Type B pancreatic cell (in vitro differentiated cells): ENCODE results near the gene ZNHIT1. TPM values are rescaled to one million over a fixed set of nuclear protein-coding genes. Genes with fewer than 3 reads are reported as not detected.

Experiments used
- DNase-seq: peaks from one replicate; pipeline ENCODE4 v3.0.0; 2021; ENCODE audit warnings: mixed read lengths; ENCODE audit not compliant: unreplicated experiment; ENCODE audit errors: extremely low spot score
- H3K27ac Mint-ChIP-seq: 2 replicates; pipeline ENCODE4 v1.8.0; 2021; ENCODE audit warnings: mild to moderate bottlenecking, mixed read lengths
- H3K27me3 Mint-ChIP-seq: 2 replicates; pipeline ENCODE4 v1.8.0; 2021; ENCODE audit warnings: mixed read lengths
- H3K36me3 Mint-ChIP-seq: 2 replicates; pipeline ENCODE4 v1.8.0; 2021; ENCODE audit warnings: mixed read lengths
- H3K4me1 Mint-ChIP-seq: one replicate; pipeline ENCODE4 v1.8.0; 2021; ENCODE audit warnings: mixed read lengths; ENCODE audit not compliant: unreplicated experiment
- H3K4me3 Mint-ChIP-seq: 2 replicates; pipeline ENCODE4 v1.8.0; 2021; ENCODE audit warnings: mild to moderate bottlenecking, mixed read lengths
- H3K9me3 Mint-ChIP-seq: 2 replicates; pipeline ENCODE4 v1.8.0; 2021; ENCODE audit warnings: mixed read lengths
- CTCF ChIP-seq: fragments of 200-600 bp; sonication (generic); conservative IDR thresholded peaks from 2 replicates; pipeline ENCODE4 v1.5.0; 2021; ENCODE audit warnings: antibody characterized with exemption, mild to moderate bottlenecking
- long read RNA-seq: library from polyadenylated mRNA; unstranded; transcript quantifications from one replicate; pipeline ENCODE4 v2.0.0, GENCODE V29; 2020
- total RNA-seq: library from RNA; stranded (reverse); gene quantifications from 2 replicates; pipeline ENCODE4 v1.2.1, GENCODE V29; 2021; ENCODE audit warnings: low replicate concordance

The ZNHIT1 gene
- 61.1 and 68.7 TPM in 2 replicates for total RNA-seq
- long read RNA-seq, transcript ZNHIT1-201 (5 exons, 1,225 nt) = major isoform, 45 of 48 reads
- long read RNA-seq, partial matches to known transcripts = 1 of 48 reads
- long read RNA-seq, other reads (novel, unspliced or antisense) = 2 of 48 reads

- Mint-ChIP-seq H3K4me1 (peaks cover 19% of the 10 kb centered on the region), H3K9me3 (no peaks in the 10 kb centered on the region), H3K27me3 (no peaks in the 10 kb centered on the region), H3K36me3 (peaks cover 3% of the 10 kb centered on the region), H3K4me3 (peak within 1 kb of the TSS; percentile 99), H3K27ac (peak within 1 kb of the TSS; percentile 94)
- peak; percentile 56 for TF ChIP-seq CTCF
- peak; percentile 92 for DNase-seq
Observed at GRCh38 chr7:101217388-101218235, at the start of gene ZNHIT1, which contains the start of gene PLOD3. TSS of gene ZNHIT1 (plus strand) at chr7:101218165. CDS start at chr7:101218196, 31 bp downstream. TSS of gene PLOD3 (minus strand) at chr7:101217581. CDS start at chr7:101217274, 307 bp downstream.

- no peaks in the 10 kb centered on the region for H3K36me3 Mint-ChIP-seq
- no peaks in the 10 kb centered on the region for H3K9me3 Mint-ChIP-seq
- H3K27me3 Mint-ChIP-seq = peaks cover 83% of the 10 kb centered on the region
- no peak overlapping the region for H3K4me3 Mint-ChIP-seq
- no peak overlapping the region for H3K27ac Mint-ChIP-seq
- no peak for TF ChIP-seq CTCF
- no peak for DNase-seq
- peaks cover 35% of the 10 kb centered on the region for H3K4me1 Mint-ChIP-seq
Observed at GRCh38 chr7:101168412-101169049, 49.4 kb upstream of the ZNHIT1 start.

GRCh38 chr7:101169110-101169837 is 48.7 kb upstream of the ZNHIT1 start:
- no peak for TF ChIP-seq CTCF
- no peak for DNase-seq
- peak overlapping the region; percentile 26 for H3K27ac Mint-ChIP-seq
- peaks cover 35% of the 10 kb centered on the region for H3K4me1 Mint-ChIP-seq
- no peaks in the 10 kb centered on the region for H3K36me3 Mint-ChIP-seq
- peaks cover 91% of the 10 kb centered on the region for H3K27me3 Mint-ChIP-seq
- H3K9me3 Mint-ChIP-seq = no peaks in the 10 kb centered on the region
- peak overlapping the region; percentile 68 for H3K4me3 Mint-ChIP-seq

GRCh38 chr7:101169838-101170551 is 48.0 kb upstream of the ZNHIT1 start:
- Mint-ChIP-seq H3K36me3 (no peaks in the 10 kb centered on the region), H3K4me3 (peak overlapping the region; percentile 68), H3K27ac (no peak overlapping the region), H3K4me1 (peaks cover 35% of the 10 kb centered on the region), H3K9me3 (no peaks in the 10 kb centered on the region), H3K27me3 (peaks cover 92% of the 10 kb centered on the region)
- DNase-seq = peak; percentile 89
- TF ChIP-seq CTCF = peak; percentile 92
